Activated naive CD4-positive, alpha-beta T cell treated with anti-CD3 and anti-CD28 coated beads, Interleukin-2, amount 50 U/mL, for 24 hours (primary cell): Measurements from ENCODE around the gene NF1.

Experiments used
- H3K27ac Mint-ChIP-seq: one replicate; pipeline ENCODE4 v1.8.0; 2021; ENCODE audit warnings: mild to moderate bottlenecking, mixed read lengths
- H3K27me3 Mint-ChIP-seq: one replicate; pipeline ENCODE4 v1.8.0; 2021; ENCODE audit warnings: mixed read lengths
- H3K36me3 Mint-ChIP-seq: one replicate; pipeline ENCODE4 v1.8.0; 2021; ENCODE audit warnings: mixed read lengths
- H3K4me1 Mint-ChIP-seq: one replicate; pipeline ENCODE4 v1.8.0; 2021; ENCODE audit warnings: mixed read lengths
- H3K4me3 Mint-ChIP-seq: one replicate; pipeline ENCODE4 v1.8.0; 2021; ENCODE audit warnings: mild to moderate bottlenecking, mixed read lengths
- H3K9me3 Mint-ChIP-seq: one replicate; pipeline ENCODE4 v1.8.0; 2021; ENCODE audit warnings: mixed read lengths

Gene NF1

GRCh38 chr17:31408586-31408985, 313.8 kb downstream of the NF1 start:
- Mint-ChIP-seq H3K4me1 (no peaks in the 10 kb centered on the region), H3K4me3 (no peak overlapping the region), H3K9me3 (no peaks in the 10 kb centered on the region), H3K36me3 (no peaks in the 10 kb centered on the region), H3K27ac (no peak overlapping the region), H3K27me3 (no peaks in the 10 kb centered on the region)

DNA sequence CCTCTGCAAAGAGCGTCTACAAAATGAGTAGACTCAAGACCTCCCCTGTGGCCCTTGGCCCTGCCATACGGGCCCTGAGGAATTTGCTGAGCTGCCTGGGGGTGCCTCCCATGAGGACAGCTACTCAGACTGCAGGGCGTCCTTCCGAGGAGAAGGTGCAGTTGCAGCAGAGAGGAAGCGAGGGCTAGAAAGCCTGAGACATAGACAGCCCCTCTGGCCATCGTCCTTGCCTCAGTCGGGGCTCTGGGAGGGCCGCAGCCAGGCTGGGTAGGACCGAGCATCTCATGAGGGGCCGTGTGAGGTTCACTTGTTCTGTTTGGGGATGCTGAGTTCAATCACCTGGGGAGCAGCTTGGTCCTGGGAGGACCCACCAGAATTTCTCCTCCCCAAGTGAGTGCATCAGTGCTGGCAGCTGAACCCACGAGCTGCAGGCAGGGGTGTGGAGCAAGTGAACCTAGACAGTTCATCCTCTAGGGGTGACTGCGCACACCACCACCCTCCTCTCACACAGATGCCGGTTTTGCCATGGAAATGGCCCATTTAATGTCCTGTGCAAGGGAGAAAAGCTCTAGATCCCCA, 317.0 kb downstream of the NF1 start:
- Mint-ChIP-seq H3K9me3 (no peaks in the 10 kb centered on the region), H3K4me3 (no peak overlapping the region), H3K27ac (no peak overlapping the region), H3K36me3 (no peaks in the 10 kb centered on the region), H3K27me3 (no peaks in the 10 kb centered on the region), H3K4me1 (no peaks in the 10 kb centered on the region)

- Mint-ChIP-seq H3K4me3 (no peak overlapping the region), H3K27ac (no peak overlapping the region), H3K9me3 (no peaks in the 10 kb centered on the region), H3K27me3 (no peaks in the 10 kb centered on the region), H3K36me3 (no peaks in the 10 kb centered on the region), H3K4me1 (no peaks in the 10 kb centered on the region)
Measured at GRCh38 chr17:31412511-31412910, 317.7 kb downstream of the NF1 start.

DNA sequence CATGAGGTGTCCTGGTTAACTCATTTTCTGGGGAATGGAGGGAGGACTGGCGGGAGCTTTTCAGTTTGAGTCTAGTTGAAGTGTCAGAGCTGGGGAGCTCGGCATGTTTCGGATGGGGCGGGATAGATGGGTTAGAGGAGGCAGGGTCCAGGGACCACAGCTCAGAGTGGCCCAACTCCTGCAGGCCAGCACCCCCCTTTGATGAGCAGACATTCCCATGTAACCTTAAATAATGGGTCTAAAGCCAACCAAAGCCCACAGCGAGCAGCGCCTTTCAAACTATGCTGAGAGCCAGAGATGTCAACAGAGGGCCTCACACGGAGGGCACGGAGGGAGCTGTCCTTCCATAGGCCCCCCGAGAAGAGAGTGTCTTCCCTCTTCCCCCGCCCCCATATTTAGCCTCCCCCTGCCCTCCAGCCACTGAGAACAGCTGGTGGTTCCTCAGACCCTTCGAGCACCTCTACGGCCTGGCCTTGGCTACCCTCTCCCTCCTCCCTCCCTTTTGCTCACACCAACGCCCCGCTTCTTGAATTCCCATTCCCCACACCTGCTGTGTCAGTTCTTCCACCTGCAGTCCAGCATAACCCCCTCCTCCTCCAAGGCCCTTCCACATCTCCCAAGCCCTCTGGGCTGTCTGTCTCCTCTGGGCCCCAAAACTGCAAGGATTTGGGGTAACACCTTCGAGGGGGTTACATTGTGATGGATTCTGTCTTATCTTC, 318.5 kb downstream of the NF1 start:
- Mint-ChIP-seq H3K9me3 (no peaks in the 10 kb centered on the region), H3K4me1 (no peaks in the 10 kb centered on the region), H3K27ac (no peak overlapping the region), H3K4me3 (no peak overlapping the region), H3K36me3 (no peaks in the 10 kb centered on the region), H3K27me3 (no peaks in the 10 kb centered on the region)

DNA sequence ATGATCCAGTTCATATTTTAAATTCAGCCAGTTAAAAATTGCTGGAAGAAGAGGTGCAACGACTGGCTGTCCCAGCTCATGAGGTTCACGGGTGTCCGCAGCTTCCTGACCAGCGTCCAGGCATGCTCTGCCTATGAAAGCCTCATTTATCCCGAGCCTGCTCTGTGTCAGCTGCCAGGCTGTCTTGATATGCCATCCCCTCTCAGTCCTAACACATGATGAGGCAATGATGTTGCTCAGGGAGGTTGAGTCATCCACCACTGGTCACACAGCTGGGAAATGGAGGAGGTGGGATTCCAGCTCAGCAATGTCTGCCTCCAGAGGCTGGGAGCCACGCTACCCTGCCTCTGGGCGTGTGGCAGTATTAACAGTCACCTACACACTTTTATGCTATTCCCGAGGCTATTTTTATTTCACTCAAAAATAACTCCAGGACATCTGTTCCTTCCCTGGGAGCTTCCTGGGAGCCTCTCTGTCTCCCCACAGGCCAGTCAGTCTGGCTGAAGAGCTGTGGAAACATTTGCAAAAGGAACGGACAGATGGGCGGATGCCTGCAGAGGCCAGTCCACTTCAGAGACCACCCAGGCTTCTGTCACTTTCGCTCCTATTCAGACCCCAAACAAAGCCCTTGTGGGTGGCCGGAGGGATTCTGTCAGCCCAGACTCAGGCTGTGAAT, 319.2 kb downstream of the NF1 start:
- Mint-ChIP-seq H3K4me1 (no peaks in the 10 kb centered on the region), H3K9me3 (no peaks in the 10 kb centered on the region)

DNA sequence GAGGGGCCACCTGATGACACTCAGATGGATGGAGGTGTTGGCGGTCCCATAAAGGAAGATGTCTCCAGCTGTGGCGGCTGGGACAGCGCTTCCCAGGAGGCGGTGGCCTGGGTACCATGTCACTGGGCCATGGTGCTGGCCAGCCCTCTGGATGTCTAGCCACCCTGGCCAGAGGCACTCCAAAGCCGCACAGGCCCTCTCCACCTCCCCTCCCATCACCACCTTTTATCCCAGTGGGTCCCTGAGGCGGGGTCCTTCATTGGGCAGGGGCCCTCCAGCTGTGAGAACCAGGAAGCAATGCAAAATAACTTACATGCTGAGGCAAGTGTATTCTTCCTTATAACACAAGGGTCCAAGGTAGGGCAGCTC, 319.8 kb downstream of the NF1 start:
- Mint-ChIP-seq H3K4me1 (no peaks in the 10 kb centered on the region), H3K4me3 (no peak overlapping the region), H3K27me3 (no peaks in the 10 kb centered on the region), H3K36me3 (no peaks in the 10 kb centered on the region), H3K9me3 (no peaks in the 10 kb centered on the region), H3K27ac (no peak overlapping the region)

More for the DNA sequence above, 319.2 kb downstream of the NF1 start:
- Mint-ChIP-seq H3K4me3 (no peak overlapping the region), H3K27ac (no peak overlapping the region), H3K36me3 (no peaks in the 10 kb centered on the region), H3K27me3 (no peaks in the 10 kb centered on the region)

DNA sequence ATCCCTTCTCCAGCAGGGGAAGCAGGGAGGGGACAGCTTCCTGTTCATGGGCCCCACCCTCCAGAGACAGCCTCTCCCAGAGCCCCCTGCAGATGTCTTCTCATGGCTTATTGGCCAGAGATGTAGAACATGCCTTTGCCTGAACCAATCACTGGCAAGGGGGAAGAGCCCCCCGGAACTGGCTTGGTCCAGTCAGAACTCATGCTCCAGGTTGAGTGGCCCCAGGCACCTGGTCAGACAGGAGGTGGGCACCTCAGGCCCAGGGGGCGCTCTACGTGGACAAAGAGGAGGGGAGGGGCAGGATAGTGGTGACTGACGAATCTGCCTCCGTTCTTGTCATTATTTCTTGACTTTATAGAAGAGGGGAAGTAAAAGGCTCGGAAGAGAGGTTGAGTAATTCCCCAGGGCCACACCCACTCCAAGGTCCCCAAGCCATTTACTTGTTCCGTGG, 320.3 kb downstream of the NF1 start:
- Mint-ChIP-seq H3K36me3 (no peaks in the 10 kb centered on the region), H3K9me3 (no peaks in the 10 kb centered on the region), H3K27ac (no peak overlapping the region), H3K4me1 (no peaks in the 10 kb centered on the region), H3K27me3 (no peaks in the 10 kb centered on the region), H3K4me3 (no peak overlapping the region)

- H3K36me3 Mint-ChIP-seq = no peaks in the 10 kb centered on the region
- H3K4me3 Mint-ChIP-seq = no peak overlapping the region
- no peaks in the 10 kb centered on the region for H3K9me3 Mint-ChIP-seq
- no peaks in the 10 kb centered on the region for H3K27me3 Mint-ChIP-seq
- no peaks in the 10 kb centered on the region for H3K4me1 Mint-ChIP-seq
- H3K27ac Mint-ChIP-seq = no peak overlapping the region
Measured at GRCh38 chr17:31415640-31416502, 321.1 kb downstream of the NF1 start.

DNA sequence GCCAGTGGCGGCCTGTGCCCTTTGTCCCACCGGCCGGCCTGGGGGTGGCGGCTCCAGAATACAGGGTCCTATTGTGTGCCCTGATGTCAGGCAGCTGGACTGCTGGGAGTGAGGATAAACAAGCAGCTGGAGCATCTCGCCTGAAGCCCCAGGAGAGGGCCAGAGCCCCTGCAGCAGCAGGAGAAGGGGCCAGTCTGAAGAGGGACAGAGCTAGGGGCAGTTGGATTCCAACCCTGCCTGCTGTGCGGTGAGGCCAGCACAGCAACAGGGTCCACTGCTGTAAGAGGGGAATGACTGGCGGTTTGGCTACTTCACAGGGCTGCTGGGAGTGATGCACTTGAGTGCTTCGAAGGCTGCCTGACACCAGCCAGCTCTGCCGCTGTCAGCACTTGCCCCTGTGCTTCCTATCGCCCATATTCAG, 321.7 kb downstream of the NF1 start:
- H3K36me3 Mint-ChIP-seq = no peaks in the 10 kb centered on the region
- H3K27ac Mint-ChIP-seq = no peak overlapping the region
- no peaks in the 10 kb centered on the region for H3K9me3 Mint-ChIP-seq
- no peak overlapping the region for H3K4me3 Mint-ChIP-seq
- H3K27me3 Mint-ChIP-seq = no peaks in the 10 kb centered on the region
- H3K4me1 Mint-ChIP-seq = no peaks in the 10 kb centered on the region

DNA sequence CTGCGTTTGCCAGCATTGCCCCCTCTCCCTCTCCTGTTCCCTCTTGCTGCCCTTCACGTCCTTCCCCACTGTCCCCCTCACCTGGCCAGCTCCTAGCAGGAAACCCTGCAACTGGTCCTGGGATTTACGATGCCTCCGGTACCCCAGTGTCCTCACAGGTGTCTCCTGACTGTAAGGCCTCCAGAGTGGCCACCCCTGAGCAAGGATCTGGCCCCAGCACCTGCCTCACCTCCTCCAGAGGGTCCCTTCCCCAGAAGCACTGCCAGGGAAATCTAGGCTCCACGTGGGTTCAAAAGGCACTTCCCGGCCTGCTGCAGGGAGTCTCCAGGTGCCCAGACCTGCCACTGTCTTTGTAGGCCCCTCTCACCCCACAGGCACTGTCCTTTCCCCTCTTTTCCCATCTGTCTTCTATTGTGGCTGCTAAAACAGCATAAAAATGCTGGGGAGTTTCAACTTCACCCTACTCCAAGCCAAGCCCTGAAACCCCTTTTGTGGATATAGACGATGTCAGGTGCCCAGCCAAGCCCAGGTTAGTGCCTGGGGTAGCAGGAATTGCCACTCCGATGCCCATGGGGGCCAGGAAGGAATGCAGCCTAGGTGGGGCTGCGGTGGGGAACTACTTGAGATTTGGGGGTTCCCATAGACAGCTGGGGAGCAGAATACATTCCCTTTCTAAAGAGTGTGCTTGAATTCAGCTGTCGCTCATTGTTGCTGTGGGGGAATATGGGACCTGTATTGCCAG, 322.4 kb downstream of the NF1 start:
- no peaks in the 10 kb centered on the region for H3K9me3 Mint-ChIP-seq
- H3K27me3 Mint-ChIP-seq = no peaks in the 10 kb centered on the region
- H3K27ac Mint-ChIP-seq = no peak overlapping the region
- no peaks in the 10 kb centered on the region for H3K4me1 Mint-ChIP-seq
- no peak overlapping the region for H3K4me3 Mint-ChIP-seq
- no peaks in the 10 kb centered on the region for H3K36me3 Mint-ChIP-seq

- H3K36me3 Mint-ChIP-seq = peaks cover 2% of the 10 kb centered on the region
- H3K4me1 Mint-ChIP-seq = no peaks in the 10 kb centered on the region
- no peaks in the 10 kb centered on the region for H3K27me3 Mint-ChIP-seq
- no peak overlapping the region for H3K27ac Mint-ChIP-seq
- H3K4me3 Mint-ChIP-seq = no peak overlapping the region
- no peaks in the 10 kb centered on the region for H3K9me3 Mint-ChIP-seq
Measured at GRCh38 chr17:31418773-31419350, 324.1 kb downstream of the NF1 start.

GRCh38 chr17:31422443-31422842, 327.7 kb downstream of the NF1 start:
- no peak overlapping the region for H3K27ac Mint-ChIP-seq
- no peaks in the 10 kb centered on the region for H3K9me3 Mint-ChIP-seq
- H3K4me3 Mint-ChIP-seq = no peak overlapping the region
- H3K27me3 Mint-ChIP-seq = no peaks in the 10 kb centered on the region
- peaks cover 4% of the 10 kb centered on the region for H3K36me3 Mint-ChIP-seq
- no peaks in the 10 kb centered on the region for H3K4me1 Mint-ChIP-seq

- Mint-ChIP-seq H3K4me1 (no peaks in the 10 kb centered on the region), H3K36me3 (peaks cover 4% of the 10 kb centered on the region), H3K27ac (no peak overlapping the region), H3K4me3 (no peak overlapping the region), H3K9me3 (no peaks in the 10 kb centered on the region), H3K27me3 (peaks cover 2% of the 10 kb centered on the region)
Measured at GRCh38 chr17:31424944-31425281, 330.1 kb downstream of the NF1 start.

DNA sequence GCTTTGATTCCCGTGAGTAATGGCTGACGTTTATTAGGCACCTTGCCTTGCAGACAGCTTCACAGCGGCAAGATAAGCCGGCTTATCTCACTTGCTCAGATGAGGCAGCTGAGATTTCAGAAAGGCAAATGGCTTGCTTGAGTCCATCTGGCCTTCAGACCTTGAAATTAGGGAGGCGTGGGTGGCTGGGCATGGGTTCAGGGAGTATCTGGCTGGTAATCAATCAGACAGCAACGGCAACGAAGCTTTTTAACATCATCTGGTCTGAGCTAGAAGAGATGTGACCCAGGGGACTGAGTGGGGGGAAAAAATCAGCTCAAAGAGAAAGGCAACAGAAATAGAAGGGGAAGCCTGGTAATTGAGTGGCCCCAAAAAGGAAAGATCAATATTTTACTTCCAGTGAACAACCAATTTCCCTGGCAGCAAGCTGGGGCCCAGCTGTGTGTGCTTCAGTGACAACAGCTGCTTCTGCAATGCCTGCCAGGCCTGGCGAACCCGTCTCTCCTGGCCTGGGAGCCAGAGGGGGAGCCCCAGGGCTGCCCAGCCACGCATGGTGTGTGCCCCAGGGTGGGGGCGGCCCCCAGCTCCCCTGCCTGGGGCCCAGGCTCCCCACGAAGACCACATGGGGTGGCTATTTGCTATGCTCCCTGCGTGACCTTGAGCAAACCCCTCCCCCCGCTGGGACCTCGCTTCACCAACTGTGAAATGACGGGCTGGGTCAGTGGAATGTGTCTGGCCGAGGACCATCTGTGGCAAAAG, 330.7 kb downstream of the NF1 start:
- H3K4me3 Mint-ChIP-seq = no peak overlapping the region
- peaks cover 4% of the 10 kb centered on the region for H3K36me3 Mint-ChIP-seq
- H3K4me1 Mint-ChIP-seq = no peaks in the 10 kb centered on the region
- H3K27me3 Mint-ChIP-seq = peaks cover 2% of the 10 kb centered on the region
- no peak overlapping the region for H3K27ac Mint-ChIP-seq
- H3K9me3 Mint-ChIP-seq = no peaks in the 10 kb centered on the region
